ENCODE results near the gene WNT7B.
A peak's percentile ranks its signal among the peaks of the same experiment; 100 is the strongest.
"Not testable (repeated sequence)": the region's sequence is repeated elsewhere in the genome, so short reads cannot be mapped to it uniquely, and the experiment has no call there.

WNT7B gene

DNA sequence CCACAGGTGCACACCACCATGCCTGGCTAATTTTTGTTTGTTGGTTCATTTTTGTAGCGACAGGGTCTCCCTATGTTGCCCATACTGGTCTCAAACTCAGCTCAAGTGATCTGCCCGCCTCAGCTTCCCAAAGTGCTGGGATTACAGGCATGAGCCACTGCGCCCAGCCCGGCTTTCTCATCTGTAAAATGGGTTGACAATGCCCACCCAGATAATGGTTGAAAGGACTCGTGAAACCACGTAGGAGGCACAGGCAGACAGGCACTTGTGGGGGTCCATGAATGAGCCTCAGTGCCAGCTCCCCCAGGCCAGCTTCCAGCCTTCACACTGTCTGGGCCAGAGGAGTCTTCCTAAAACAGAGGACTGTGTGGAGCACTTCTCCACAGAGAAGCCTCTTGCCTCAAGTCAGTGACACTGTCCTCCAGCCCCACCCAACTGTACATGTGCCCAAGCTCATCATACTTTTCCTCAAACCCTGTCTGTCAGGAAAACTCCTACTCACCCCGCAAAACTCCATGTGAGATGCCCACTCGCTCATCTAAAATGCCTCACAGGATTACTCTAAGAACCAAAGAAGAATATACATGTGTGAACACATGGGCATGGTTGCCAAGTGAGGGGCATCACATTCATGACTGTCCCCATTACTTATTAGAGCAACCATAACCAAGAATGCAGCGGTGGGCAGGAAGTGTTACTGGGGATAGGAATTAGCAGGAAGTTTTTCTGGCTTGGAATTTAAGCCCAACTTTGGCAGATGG lies 32.1 kb upstream of the WNT7B start:
- ChIA-PET CTCF (interaction anchor here (1.6 to 5.2 kb wide), 5 partner anchors 11 to 109 kb away, joined by 5 to 254 read pairs (median 68); no protein-coding TSS in a partner anchor), POLR2A (no interaction called here)
- DNase-seq (ENCODE audit: extremely low spot score): no peak
- TF ChIP-seq, protein P1, sequence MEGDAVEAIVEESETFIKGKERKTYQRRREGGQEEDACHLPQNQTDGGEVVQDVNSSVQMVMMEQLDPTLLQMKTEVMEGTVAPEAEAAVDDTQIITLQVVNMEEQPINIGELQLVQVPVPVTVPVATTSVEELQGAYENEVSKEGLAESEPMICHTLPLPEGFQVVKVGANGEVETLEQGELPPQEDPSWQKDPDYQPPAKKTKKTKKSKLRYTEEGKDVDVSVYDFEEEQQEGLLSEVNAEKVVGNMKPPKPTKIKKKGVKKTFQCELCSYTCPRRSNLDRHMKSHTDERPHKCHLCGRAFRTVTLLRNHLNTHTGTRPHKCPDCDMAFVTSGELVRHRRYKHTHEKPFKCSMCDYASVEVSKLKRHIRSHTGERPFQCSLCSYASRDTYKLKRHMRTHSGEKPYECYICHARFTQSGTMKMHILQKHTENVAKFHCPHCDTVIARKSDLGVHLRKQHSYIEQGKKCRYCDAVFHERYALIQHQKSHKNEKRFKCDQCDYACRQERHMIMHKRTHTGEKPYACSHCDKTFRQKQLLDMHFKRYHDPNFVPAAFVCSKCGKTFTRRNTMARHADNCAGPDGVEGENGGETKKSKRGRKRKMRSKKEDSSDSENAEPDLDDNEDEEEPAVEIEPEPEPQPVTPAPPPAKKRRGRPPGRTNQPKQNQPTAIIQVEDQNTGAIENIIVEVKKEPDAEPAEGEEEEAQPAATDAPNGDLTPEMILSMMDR (IDR thresholded peaks at IDR 0.05; ENCODE audit: control extremely low read depth, extremely low read depth, low read depth, missing control alignments): no peak

DNA sequence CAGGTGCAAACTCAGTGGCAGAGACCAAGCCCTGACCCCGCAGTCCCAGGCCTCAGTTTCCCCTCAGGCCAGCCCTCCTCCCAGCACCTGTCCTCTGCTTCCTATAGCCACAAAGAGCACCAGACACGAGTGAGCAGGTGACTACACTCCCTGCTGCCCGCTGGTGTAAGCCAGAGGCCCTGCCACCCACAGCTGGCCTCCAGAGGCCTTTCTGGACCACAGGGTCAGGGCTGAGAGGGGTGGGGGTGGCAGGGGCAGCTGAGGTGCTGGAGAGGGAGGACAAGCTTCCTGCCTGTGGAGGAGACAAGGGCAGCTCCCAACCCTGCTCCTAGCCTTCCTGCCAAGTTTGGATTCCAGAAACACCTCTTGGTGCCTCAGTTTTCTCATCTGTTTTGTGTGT lies 31.3 kb upstream of the WNT7B start:
- TF ChIP-seq, protein P1 (IDR thresholded peaks at IDR 0.05; ENCODE audit: control extremely low read depth, extremely low read depth, low read depth, missing control alignments): no peak
- CTCF ChIA-PET: interaction anchor here (1.1 to 5.2 kb wide), 8 partner anchors 10 to 110 kb away, joined by 3 to 254 read pairs (median 22); no protein-coding TSS in a partner anchor
- POLR2A ChIA-PET: interaction anchor here (0.6 kb wide), 1 partner anchor 738 kb away, joined by 3 read pairs; no protein-coding TSS in a partner anchor
- no peak for DNase-seq (ENCODE audit: extremely low spot score)

DNA sequence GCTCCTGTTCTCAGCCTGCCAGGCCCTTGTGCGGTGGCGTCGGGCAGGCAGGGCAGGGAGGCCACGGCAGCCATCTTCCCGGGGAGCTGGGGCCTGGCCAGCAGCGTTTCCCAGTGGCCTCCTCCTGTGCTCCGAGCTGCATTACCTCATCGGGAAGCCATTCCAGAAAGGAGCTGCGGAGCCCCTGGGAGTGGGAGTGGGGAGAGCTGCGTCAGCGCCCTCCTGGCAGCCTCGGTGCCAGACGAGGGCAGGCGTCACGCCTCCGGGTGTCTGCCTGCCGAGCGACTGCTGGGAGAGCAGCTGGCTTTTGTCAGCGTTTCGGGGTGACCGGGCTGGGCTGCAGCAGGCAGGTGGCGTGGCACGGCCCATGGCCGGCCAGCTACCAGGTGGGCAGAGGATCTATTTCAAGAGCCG lies 30.9 kb upstream of the WNT7B start:
- POLR2A ChIA-PET: interaction anchor here (0.6 kb wide), 1 partner anchor 739 kb away, joined by 3 read pairs; no protein-coding TSS in a partner anchor
- CTCF ChIA-PET: interaction anchor here (1.1 to 5.2 kb wide), 8 partner anchors 10 to 110 kb away, joined by 3 to 254 read pairs (median 22); no protein-coding TSS in a partner anchor
- TF ChIP-seq, protein P1 (IDR thresholded peaks at IDR 0.05; ENCODE audit: control extremely low read depth, extremely low read depth, low read depth, missing control alignments): no peak
- DNase-seq (ENCODE audit: extremely low spot score): no peak

DNA sequence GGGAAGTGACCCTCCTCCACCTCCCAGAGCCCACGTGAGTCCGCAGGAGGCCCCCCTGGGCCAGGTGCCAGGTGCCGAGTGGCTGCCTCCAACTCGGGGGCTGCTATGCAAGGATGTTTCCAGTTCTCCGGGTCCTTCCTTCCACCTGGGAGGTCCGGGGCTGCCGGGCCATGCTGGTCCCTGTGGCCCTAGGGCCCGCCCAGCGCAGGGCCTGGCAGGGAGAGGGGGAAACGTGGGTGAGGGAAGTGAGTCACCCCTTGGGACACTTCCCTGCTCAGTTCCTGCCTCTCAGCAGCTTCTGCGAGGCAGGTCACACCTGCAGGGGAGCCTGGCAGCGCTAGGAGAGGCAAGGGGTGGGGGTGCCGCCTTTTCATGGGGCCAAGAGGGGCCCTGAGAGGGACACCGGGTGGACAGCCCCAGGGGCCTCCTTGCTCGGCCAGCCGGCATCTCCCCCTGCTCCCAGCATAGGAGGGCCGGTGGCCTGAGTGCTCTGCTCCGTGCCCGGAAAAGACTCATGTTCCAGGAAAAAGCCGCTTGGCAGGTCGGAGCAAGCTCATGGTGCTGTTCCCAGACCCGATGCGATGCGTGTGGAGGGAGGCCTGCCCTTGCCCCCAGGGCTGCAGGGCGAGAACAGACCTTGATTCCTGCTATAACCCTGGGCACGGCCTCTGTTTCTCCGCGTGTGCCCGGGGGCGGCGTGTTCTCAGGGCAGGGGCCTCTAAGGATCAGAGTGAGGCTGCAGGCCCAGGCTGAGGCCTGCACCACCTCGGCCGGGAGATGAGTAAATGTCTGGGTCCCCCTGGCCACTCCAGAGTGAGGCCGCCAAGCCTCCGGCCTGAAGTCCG lies 30.3 kb upstream of the WNT7B start:
- CTCF ChIA-PET: interaction anchor here (0.6 to 5.2 kb wide), 57 partner anchors 8 to 623 kb away, joined by 3 to 254 read pairs (median 5); partner anchors contain the start of genes GTSE1 and TRMU
- TF ChIP-seq, protein P1 (IDR thresholded peaks at IDR 0.05; ENCODE audit: control extremely low read depth, extremely low read depth, low read depth, missing control alignments): no peak
- POLR2A ChIA-PET: no interaction called here
- no peak for DNase-seq (ENCODE audit: extremely low spot score)

DNA sequence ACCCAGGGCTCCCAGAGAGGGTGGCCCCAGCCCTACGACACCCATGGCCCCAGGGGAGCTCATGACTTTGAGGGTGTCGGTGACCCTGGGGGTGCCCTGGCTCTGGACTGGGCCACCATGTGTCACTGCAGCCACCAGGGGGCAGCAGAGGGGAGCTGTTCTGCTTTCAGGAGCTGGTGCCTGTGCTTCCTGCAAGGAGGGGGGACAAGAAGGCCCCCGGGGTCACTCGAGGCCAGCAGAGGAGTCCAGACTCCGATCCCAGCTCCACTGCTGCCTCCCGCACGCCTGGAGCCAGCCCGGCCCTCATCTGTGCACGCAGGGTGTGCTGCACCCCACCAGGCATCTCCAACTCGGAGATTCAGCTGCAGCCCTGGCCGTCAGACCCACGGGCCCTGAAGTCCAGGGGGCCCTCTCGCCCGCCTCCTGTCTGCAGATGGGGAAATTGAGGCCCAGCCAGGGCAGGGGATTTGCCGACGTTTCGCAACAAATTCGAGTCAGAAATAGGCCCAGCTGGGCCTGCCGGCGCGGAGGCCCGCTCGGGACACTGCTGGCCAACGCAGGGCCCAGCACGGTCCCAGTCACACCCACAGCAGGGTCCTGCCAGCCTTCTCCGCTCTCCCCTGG lies 29.5 kb upstream of the WNT7B start:
- ChIA-PET CTCF (interaction anchor here (0.6 to 5.2 kb wide), 65 partner anchors 8 to 622 kb away, joined by 3 to 254 read pairs (median 4); partner anchors contain the start of genes GTSE1 and TRMU), POLR2A (no interaction called here)
- TF ChIP-seq, protein P1 (IDR thresholded peaks at IDR 0.05; ENCODE audit: control extremely low read depth, extremely low read depth, low read depth, missing control alignments): peak; percentile 95
- DNase-seq (ENCODE audit: extremely low spot score): peak; percentile 92

DNA sequence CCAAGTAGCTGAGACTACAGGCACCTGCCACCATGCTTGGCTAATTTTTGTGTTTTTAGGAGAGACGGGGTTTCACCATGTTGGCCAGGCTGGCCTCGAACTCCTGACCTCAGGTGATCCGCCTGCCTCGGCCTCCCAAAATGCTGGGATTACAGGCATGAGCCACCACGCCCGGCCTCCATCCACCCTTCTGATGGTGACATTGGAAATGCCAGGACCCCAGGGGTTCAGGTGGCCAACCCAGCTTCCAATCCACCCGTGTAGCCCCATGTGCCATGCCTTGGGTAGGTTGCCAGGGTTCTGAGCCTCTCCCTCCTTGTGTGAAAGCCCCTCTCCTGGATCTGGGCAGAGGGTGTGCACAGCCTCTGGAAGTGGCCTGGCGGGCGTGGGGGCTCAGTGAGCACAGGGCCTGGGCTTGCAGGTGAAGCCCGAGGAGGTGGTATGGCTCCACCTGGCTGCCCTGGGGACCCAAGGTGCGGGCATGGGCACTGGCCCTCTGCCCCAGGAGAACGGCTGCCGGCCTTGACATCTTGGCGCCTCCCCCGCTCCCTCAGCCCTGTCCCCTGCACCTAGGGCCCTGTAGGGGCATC lies 28.2 kb upstream of the WNT7B start:
- DNase-seq (ENCODE audit: extremely low spot score); POLR2A ChIA-PET: not testable (repeated sequence)
- CTCF ChIA-PET: interaction anchor here (0.9 to 5.2 kb wide), 20 partner anchors 7 to 358 kb away, joined by 3 to 254 read pairs (median 10); no protein-coding TSS in a partner anchor
